ENCODE measurements around the gene KPNA2. TPM values are rescaled to one million over a fixed set of nuclear protein-coding genes. Genes with fewer than 3 reads are reported as not detected.

The KPNA2 gene
- total RNA-seq (10 to 100 TPM; 19.6 to 20.9 TPM), polyA plus RNA-seq (10 to 100 TPM in 1 of 2 donors, 1 to 10 TPM in 1; 5.8 to 11.1 TPM)
- long read RNA-seq, donor 1, transcript KPNA2-201 (11 exons, 2,181 nt) = major isoform, 94 of 107 reads
- long read RNA-seq, donor 1, partial matches to known transcripts = 10 of 107 reads
- long read RNA-seq, donor 1, other reads (novel, unspliced or antisense) = 3 of 107 reads
- long read RNA-seq, donor 2, transcript KPNA2-201 (11 exons, 2,181 nt) = major isoform, 13 of 16 reads
- long read RNA-seq, donor 2, partial matches to known transcripts = 2 of 16 reads
- long read RNA-seq, donor 2, other reads (novel, unspliced or antisense) = 1 of 16 reads

DNA sequence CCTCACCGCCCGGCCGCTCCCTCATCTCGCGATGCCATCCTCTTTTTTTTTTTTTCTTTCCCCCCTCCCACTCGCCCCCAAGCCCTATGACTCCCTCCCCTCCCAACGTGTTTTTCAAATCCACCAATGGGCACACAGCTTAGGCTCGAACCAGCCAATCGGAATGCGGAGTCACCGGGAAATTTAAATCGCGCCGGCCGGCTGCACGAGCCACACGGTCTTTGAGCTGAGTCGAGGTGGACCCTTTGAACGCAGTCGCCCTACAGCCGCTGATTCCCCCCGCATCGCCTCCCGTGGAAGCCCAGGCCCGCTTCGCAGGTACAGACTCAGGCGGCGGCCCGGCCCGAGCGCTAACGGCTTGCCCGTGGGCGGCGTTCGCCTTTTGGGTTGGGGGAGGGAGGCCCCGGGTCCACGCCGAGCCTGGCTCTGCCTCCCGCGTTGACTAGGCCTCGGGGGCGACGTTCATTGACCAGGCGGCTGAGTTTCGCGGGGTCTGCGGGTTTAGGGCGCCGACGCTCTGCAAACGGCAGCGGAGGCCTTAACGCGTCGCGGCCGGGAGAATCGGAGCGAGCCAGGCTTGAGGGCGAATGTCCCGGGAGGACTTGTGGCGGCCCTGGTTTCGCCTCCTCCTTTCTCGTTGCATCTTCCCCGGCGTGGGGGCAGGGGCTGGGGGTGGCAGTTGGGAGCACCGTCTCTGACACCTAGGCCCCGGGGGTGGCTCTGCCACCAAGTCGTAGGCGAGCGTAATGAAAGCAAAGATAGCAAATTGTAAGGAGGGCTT, at the start of gene KPNA2:
Gene KPNA2 (plus strand): TSS at position 213 of the 781 bp plus-strand sequence. CDS start 1,398 bp downstream, outside the sequence.
- DNase-seq (peak; percentile 96 to 97), ATAC-seq (ENCODE audit: low FRiP score) (peak; percentile 97)
- Histone ChIP-seq H3K27ac (ENCODE audit: low read depth in 1 of 2, low read length in 2 of 2) (peak within 1 kb of the TSS in 1 of 2 donors; percentile 13), H3K9me3 (ENCODE audit: control insufficient read depth, low read length) (no peaks in the 10 kb centered on the region), H3K27me3 (ENCODE audit: control insufficient read depth in 1 of 2, insufficient read depth in 2 of 2, low read length in 1 of 2) (no peaks in the 10 kb centered on the region), H3K4me1 (ENCODE audit: control insufficient read depth in 1 of 2, insufficient read depth in 2 of 2, low read length in 2 of 2) (peaks cover 0 to 3% of the 10 kb centered on the region in 2 donors), H3K36me3 (ENCODE audit: control insufficient read depth in 1 of 2, insufficient read depth in 2 of 2, low read length in 1 of 2) (no peaks in the 10 kb centered on the region), H3K4me3 (ENCODE audit: low read length in 2 of 2) (peak within 1 kb of the TSS; percentile 74 to 77)
- intact Hi-C loops (cut with DNase I) = loop anchor here (1.0 to 10.0 kb wide), 3 partner anchors 15 to 59 kb away; no protein-coding TSS in a partner anchor
- 0 to 1% methylated on average over 66 to 71 of the region's 72 CpGs for WGBS, 2 donors

DNA sequence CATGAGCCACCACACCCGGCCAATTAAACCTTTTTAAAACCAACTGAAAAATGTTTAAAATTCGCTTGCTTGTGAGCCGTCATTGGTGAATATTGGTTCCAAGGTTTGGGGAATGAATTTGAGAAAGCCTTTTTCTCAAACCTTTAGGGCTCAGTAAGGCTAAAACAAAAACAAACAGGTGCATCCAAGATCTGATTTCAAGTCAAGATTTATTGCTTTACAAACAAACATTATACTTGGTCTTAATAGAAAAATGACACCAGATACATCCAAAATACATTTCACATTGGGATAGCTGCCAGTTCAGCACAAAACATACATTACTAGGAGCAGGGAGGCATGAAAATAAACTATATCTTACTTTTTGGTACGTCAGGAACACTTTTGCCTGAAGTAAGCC, 44.6 kb upstream of the KPNA2 start:
- no peak for DNase-seq
- no peak overlapping the region for H3K4me3 ChIP-seq (ENCODE audit: low read length in 2 of 2)
- no peak for ATAC-seq (ENCODE audit: low FRiP score)
- H3K9me3 ChIP-seq (ENCODE audit: control insufficient read depth, low read length) = no peaks in the 10 kb centered on the region
- H3K4me1 ChIP-seq (ENCODE audit: control insufficient read depth in 1 of 2, insufficient read depth in 2 of 2, low read length in 2 of 2) = no peaks in the 10 kb centered on the region
- no peaks in the 10 kb centered on the region for H3K36me3 ChIP-seq (ENCODE audit: control insufficient read depth in 1 of 2, insufficient read depth in 2 of 2, low read length in 1 of 2)
- H3K27me3 ChIP-seq (ENCODE audit: control insufficient read depth in 1 of 2, insufficient read depth in 2 of 2, low read length in 1 of 2) = no peaks in the 10 kb centered on the region
- intact Hi-C loops (cut with DNase I) = no loop called here
- 95 to 96% methylated on average over 4 of the region's 4 CpGs for WGBS, 2 donors
- H3K27ac ChIP-seq (ENCODE audit: low read depth in 1 of 2, low read length in 2 of 2) = no peak overlapping the region

DNA sequence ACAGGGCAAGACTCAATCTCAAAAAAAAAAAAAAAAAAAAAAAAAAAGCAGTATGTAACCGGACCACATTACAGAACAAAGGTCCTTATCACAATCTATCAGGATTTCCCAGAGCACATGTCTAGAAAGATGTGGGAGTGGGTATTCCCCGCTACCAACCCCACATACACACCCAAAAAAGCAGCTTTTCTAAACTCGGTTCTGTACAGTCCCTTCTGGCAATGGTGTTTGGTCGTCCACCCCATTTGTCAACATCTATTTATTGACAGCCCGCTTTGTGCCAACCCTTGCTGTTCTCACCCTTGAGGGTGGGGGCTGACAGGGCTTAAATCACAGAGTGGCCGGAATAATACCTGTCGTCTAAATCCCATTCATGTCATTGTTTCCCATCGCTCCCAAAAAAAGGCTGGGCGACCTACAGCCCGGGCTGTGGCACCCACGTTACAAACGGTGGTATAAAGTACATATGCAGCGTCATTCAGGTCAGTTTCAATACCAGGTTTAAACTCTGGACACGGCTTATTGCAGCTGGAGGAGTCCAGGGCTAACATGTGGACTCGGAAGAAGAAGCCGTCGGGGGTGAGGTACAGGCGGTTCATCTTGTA, 42.9 kb upstream of the KPNA2 start:
- Histone ChIP-seq H3K27me3 (ENCODE audit: control insufficient read depth in 1 of 2, insufficient read depth in 2 of 2, low read length in 1 of 2) (no peaks in the 10 kb centered on the region), H3K4me3 (ENCODE audit: low read length in 2 of 2) (peak overlapping the region; percentile 13 to 64), H3K27ac (ENCODE audit: low read depth in 1 of 2, low read length in 2 of 2) (peak overlapping the region in 1 of 2 donors; percentile 62), H3K4me1 (ENCODE audit: control insufficient read depth in 1 of 2, insufficient read depth in 2 of 2, low read length in 2 of 2) (no peaks in the 10 kb centered on the region), H3K36me3 (ENCODE audit: control insufficient read depth in 1 of 2, insufficient read depth in 2 of 2, low read length in 1 of 2) (no peaks in the 10 kb centered on the region), H3K9me3 (ENCODE audit: control insufficient read depth, low read length) (no peaks in the 10 kb centered on the region)
- intact Hi-C loops (cut with DNase I) = loop anchor here in 1 of 2 donors (1.0 kb wide), 1 partner anchor 43 kb away; the partner anchor contains the start of gene KPNA2
- ATAC-seq (ENCODE audit: low FRiP score) = peak; percentile 67
- no peak for DNase-seq
- 13 to 15% methylated on average over 18 of the region's 18 CpGs for WGBS, 2 donors

DNA sequence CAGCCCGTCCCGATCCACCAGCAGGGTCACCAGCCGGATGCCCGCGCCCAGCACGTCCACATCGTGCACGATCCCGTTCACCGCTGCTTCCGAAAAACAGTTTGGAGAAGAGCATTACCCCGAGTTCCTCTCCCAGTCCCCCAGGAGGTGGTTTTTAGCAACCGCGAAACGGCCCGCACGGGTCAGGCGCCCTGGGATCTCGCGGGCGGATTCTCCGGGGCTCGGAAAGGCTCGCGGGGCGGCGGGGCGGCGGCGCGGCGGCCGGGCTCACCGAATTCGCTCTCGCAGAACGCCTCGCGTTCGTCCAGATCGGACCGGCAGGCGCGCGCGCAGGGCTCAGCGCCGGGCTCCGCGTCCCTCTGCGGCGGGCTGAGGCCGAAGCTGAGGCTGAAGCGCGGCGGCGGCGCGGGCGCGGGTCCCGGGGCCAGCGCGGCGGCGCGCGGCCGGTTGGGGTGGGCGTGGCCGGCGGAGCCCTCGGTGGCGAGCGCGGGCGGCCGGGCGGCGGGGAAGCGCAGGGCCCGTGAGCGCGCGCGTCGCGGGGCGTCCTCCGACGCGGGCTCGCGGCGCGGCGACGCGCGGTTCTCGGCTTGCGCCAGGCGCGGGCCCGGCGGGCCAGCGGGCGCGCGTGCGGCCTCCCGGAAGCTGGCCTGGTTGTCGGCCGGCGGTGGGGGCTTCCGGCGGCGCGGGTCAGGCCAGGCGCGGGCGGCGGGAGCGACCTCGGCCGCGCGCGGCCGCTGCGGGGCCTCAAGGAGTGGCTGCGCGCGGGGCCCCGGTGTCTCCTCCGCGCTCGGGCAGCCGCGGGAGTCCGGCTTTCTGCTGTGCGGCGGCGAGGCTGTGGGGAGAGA, 42.2 kb upstream of the KPNA2 start:
- WGBS, 2 donors = 0% methylated on average over 108 to 144 of the region's 144 CpGs

DNA sequence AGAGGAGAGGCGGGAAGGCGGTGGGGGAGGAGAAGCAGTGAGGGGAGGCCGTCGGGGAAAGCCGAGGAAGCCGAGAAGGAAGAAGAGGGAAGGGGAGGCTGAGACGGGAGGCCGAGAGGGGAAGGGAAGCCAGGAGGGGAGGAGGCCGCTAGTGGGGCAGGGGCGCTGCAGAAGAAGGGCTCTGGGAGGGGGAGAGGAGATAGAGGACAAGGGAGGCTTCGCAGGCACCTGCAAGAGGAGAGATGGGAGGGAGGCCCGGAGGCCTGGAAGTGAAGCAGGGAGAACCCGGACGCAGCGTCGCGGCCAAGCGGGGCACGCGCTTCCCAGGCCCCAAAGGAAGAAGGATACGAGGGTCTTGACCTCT, 41.6 kb upstream of the KPNA2 start:
- peak overlapping the region; percentile 59 to 64 for H3K4me3 ChIP-seq (ENCODE audit: low read length in 2 of 2)
- peak overlapping the region; percentile 3 to 97 for H3K27ac ChIP-seq (ENCODE audit: low read depth in 1 of 2, low read length in 2 of 2)
- H3K9me3 ChIP-seq (ENCODE audit: control insufficient read depth, low read length) = no peaks in the 10 kb centered on the region
- no peaks in the 10 kb centered on the region for H3K27me3 ChIP-seq (ENCODE audit: control insufficient read depth in 1 of 2, insufficient read depth in 2 of 2, low read length in 1 of 2)
- no peaks in the 10 kb centered on the region for H3K36me3 ChIP-seq (ENCODE audit: control insufficient read depth in 1 of 2, insufficient read depth in 2 of 2, low read length in 1 of 2)
- 2 to 4% methylated on average over 20 to 21 of the region's 21 CpGs for WGBS, 2 donors
- no peaks in the 10 kb centered on the region for H3K4me1 ChIP-seq (ENCODE audit: control insufficient read depth in 1 of 2, insufficient read depth in 2 of 2, low read length in 2 of 2)
- intact Hi-C loops (cut with DNase I) = loop anchor here in 1 of 2 donors (2.0 kb wide), 1 partner anchor 25 kb away; no protein-coding TSS in a partner anchor
- ATAC-seq (ENCODE audit: low FRiP score) (peak; percentile 4), DNase-seq (no peak)

More for the DNA sequence above, 42.2 kb upstream of the KPNA2 start:
- H3K27me3 ChIP-seq (ENCODE audit: control insufficient read depth in 1 of 2, insufficient read depth in 2 of 2, low read length in 1 of 2) = no peaks in the 10 kb centered on the region
- H3K27ac ChIP-seq (ENCODE audit: low read depth in 1 of 2, low read length in 2 of 2) = peak overlapping the region; percentile 59 to 97
- peak; percentile 91 to 94 for DNase-seq
- H3K9me3 ChIP-seq (ENCODE audit: control insufficient read depth, low read length) = no peaks in the 10 kb centered on the region
- intact Hi-C loops (cut with DNase I) = no loop called here
- H3K4me3 ChIP-seq (ENCODE audit: low read length in 2 of 2) = peak overlapping the region; percentile 64 to 65
- H3K36me3 ChIP-seq (ENCODE audit: control insufficient read depth in 1 of 2, insufficient read depth in 2 of 2, low read length in 1 of 2) = no peaks in the 10 kb centered on the region
- ATAC-seq (ENCODE audit: low FRiP score) = peak; percentile 89
- H3K4me1 ChIP-seq (ENCODE audit: control insufficient read depth in 1 of 2, insufficient read depth in 2 of 2, low read length in 2 of 2) = no peaks in the 10 kb centered on the region

DNA sequence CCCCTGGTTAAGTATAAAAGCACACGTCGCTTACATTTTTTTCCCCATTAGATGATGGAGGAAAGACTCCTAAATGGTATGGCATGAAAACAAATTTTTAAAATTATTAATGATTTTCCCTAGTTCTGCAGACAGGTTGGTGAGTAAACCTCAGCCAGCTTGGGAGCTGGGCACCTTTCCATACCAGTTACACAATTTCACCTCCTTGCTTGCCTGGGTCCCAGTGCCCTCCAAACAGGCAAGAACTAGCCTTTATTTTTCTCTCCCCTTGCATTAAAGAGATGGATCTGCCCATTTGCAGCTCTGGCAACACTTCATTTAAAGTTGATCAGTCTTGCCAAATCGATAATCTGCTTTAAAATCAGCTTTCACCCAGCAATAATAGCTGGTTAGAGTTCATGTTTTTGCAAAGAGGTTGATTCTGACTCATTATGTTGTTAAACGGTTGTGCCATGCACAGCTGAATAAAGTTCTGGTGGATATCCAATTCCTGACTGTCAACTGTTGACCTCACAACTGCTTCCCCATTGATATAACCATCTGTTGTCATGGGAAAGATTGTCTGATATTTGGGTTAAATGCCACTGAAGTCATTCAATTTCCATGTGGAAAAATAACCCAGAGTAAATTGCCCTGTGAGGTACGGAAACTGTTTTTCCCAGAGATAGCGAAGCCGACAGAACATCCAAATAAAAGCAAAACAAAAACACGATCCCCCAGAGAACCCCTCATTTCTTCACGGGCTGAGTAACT, 40.5 kb upstream of the KPNA2 start:
- no peaks in the 10 kb centered on the region for H3K4me1 ChIP-seq (ENCODE audit: control insufficient read depth in 1 of 2, insufficient read depth in 2 of 2, low read length in 2 of 2)
- no peak for DNase-seq
- no peaks in the 10 kb centered on the region for H3K27me3 ChIP-seq (ENCODE audit: control insufficient read depth in 1 of 2, insufficient read depth in 2 of 2, low read length in 1 of 2)
- no peaks in the 10 kb centered on the region for H3K9me3 ChIP-seq (ENCODE audit: control insufficient read depth, low read length)
- 13 to 19% methylated on average over 9 of the region's 9 CpGs for WGBS, 2 donors
- peak; percentile 20 for ATAC-seq (ENCODE audit: low FRiP score)
- no peaks in the 10 kb centered on the region for H3K36me3 ChIP-seq (ENCODE audit: control insufficient read depth in 1 of 2, insufficient read depth in 2 of 2, low read length in 1 of 2)
- intact Hi-C loops (cut with DNase I) = loop anchor here in 1 of 2 donors (2.0 kb wide), 1 partner anchor 24 kb away; no protein-coding TSS in a partner anchor
- H3K4me3 ChIP-seq (ENCODE audit: low read length in 2 of 2) = peak overlapping the region; percentile 36 to 52
- H3K27ac ChIP-seq (ENCODE audit: low read depth in 1 of 2, low read length in 2 of 2) = no peak overlapping the region

DNA sequence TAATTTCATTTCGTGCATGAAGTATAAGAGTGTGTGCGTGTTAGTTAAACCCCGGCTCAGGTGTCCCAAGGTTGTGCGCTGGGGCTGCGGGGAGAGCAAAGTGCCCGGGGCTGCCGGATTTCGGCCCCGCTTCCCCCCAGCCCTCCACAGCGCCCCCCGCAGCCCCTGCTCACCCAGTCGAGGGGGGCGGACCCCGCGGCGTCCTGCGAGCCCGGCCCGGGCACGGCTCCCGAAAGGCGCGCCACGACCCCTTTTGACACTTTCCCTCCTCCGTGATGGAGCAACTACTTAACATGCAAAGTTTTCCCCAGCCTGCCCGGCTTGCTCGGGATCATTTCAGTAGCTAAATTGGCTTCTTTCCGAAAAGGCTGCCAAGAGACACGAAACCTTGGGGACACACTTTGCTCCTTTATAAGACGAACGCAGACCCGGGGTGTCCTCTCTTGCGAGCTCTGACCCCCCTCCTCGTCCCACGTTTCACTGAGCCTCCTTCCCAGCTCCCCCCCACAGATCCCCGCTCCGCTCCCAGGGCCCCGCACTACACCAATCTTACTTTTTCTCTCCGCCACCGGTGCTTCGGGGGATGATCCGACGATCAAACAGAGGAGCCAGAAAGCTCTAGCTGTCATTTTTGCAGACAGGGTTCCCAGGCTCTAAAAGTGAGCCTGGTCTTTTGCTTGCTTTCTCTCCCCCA, 39.8 kb upstream of the KPNA2 start:
- 1% methylated on average over 38 to 43 of the region's 43 CpGs for WGBS, 2 donors
- Histone ChIP-seq H3K27ac (ENCODE audit: low read depth in 1 of 2, low read length in 2 of 2) (no peak overlapping the region), H3K27me3 (ENCODE audit: control insufficient read depth in 1 of 2, insufficient read depth in 2 of 2, low read length in 1 of 2) (no peaks in the 10 kb centered on the region), H3K4me1 (ENCODE audit: control insufficient read depth in 1 of 2, insufficient read depth in 2 of 2, low read length in 2 of 2) (no peaks in the 10 kb centered on the region), H3K36me3 (ENCODE audit: control insufficient read depth in 1 of 2, insufficient read depth in 2 of 2, low read length in 1 of 2) (no peaks in the 10 kb centered on the region), H3K4me3 (ENCODE audit: low read length in 2 of 2) (peak overlapping the region; percentile 36 to 52), H3K9me3 (ENCODE audit: control insufficient read depth, low read length) (no peaks in the 10 kb centered on the region)
- ATAC-seq (ENCODE audit: low FRiP score) (peak; percentile 21), DNase-seq (peak in 1 of 2 donors; percentile 80)
- intact Hi-C loops (cut with DNase I) = loop anchor here in 1 of 2 donors (2.0 kb wide), 1 partner anchor 23 kb away; no protein-coding TSS in a partner anchor

Data from aorta (tissue), 5 donors.